WTC11 (cell line): ENCODE data around the gene TRRAP. TPM values are rescaled to one million over a fixed set of nuclear protein-coding genes. Genes with fewer than 3 reads are reported as not detected.

ENCODE experiments used
- ATAC-seq: fragments of 200-7000 bp; cut with Tn5 transposase; 2 replicates; pipeline ENCODE4 v1.10.0; 2021; ENCODE audit warnings: mild to moderate bottlenecking, moderate library complexity
- CTCF ChIA-PET: fragments of 300-600 bp; sonication (Branson Sonifier 250); formaldehyde crosslinking; loops from one replicate; lab custom pipeline; 2021; ENCODE audit warnings: antibody characterized with exemption; lab: Charles Lee
- POLR2A ChIA-PET: fragments of 350-600 bp; sonication (Branson Sonifier 250); formaldehyde crosslinking; loops from one replicate; lab custom pipeline; 2021; ENCODE audit warnings: antibody characterized with exemption; lab: Charles Lee
- DNase-seq: peaks from one replicate; pipeline ENCODE4 v3.0.0; 2021; ENCODE audit warnings: low spot score
- H3K27ac Mint-ChIP-seq: 2 replicates; pipeline ENCODE4 v1.8.0; 2021; ENCODE audit warnings: mixed read lengths
- H3K27me3 Mint-ChIP-seq: 2 replicates; pipeline ENCODE4 v1.8.0; 2021; ENCODE audit warnings: low read depth, mild to moderate bottlenecking, moderate library complexity, mixed read lengths
- H3K36me3 Mint-ChIP-seq: 2 replicates; pipeline ENCODE4 v1.8.0; 2021; ENCODE audit warnings: mixed read lengths
- H3K4me1 Mint-ChIP-seq: 2 replicates; pipeline ENCODE4 v1.8.0; 2022; ENCODE audit warnings: mixed read lengths
- H3K4me3 Mint-ChIP-seq: 2 replicates; pipeline ENCODE4 v1.8.0; 2021; ENCODE audit warnings: mild to moderate bottlenecking, moderate library complexity, mixed read lengths
- H3K9me3 Mint-ChIP-seq: 2 replicates; pipeline ENCODE4 v1.8.0; 2021; ENCODE audit warnings: mixed read lengths
- AR ChIP-seq: fragments of 250-450 bp; sonication (Bioruptor Pico); IDR thresholded peaks from 2 replicates; pipeline ENCODE4 v1.9.0; 2021; ENCODE audit warnings: mild to moderate bottlenecking
- ERG ChIP-seq: fragments of 250-450 bp; sonication (Bioruptor Pico); IDR thresholded peaks from 2 replicates; pipeline ENCODE4 v1.8.0; 2021; ENCODE audit warnings: mild to moderate bottlenecking
- FOXK1 ChIP-seq: sonication (generic); formaldehyde crosslinking; IDR thresholded peaks from 2 replicates; pipeline ENCODE4 v1.8.0; 2022; ENCODE audit warnings: mild to moderate bottlenecking, moderate library complexity, missing genetic modification reagents
- FOXP1 ChIP-seq: sonication (generic); formaldehyde crosslinking; IDR thresholded peaks from 2 replicates; pipeline ENCODE4 v1.8.0; 2022; ENCODE audit warnings: missing genetic modification reagents, mild to moderate bottlenecking, moderate library complexity, borderline replicate concordance
- GTF2I ChIP-seq: fragments of 250-450 bp; sonication (Bioruptor Pico); conservative IDR thresholded peaks from 2 replicates; pipeline ENCODE4 v1.4.0; 2021; ENCODE audit warnings: mild to moderate bottlenecking
- KAT7 ChIP-seq: sonication (generic); formaldehyde crosslinking; IDR thresholded peaks from 2 replicates; pipeline ENCODE4 v1.8.1; 2023; ENCODE audit warnings: missing genetic modification reagents, mild to moderate bottlenecking, borderline replicate concordance
- MXD4 ChIP-seq: fragments of 250-450 bp; sonication (Bioruptor Pico); IDR thresholded peaks from 2 replicates; pipeline ENCODE4 v1.8.0; 2021; ENCODE audit warnings: mild to moderate bottlenecking, moderate library complexity, borderline replicate concordance
- MYBL2 ChIP-seq: sonication (generic); formaldehyde crosslinking; IDR thresholded peaks from 2 replicates; pipeline ENCODE4 v1.8.1; 2023; ENCODE audit warnings: mild to moderate bottlenecking, moderate library complexity, missing genetic modification reagents
- NFYB ChIP-seq: sonication (generic); formaldehyde crosslinking; conservative IDR thresholded peaks from 2 replicates; pipeline ENCODE4 v1.8.0; 2022; ENCODE audit warnings: low read depth, missing genetic modification reagents
- SOX15 ChIP-seq: fragments of 250-450 bp; sonication (Bioruptor Pico); IDR thresholded peaks from 2 replicates; pipeline ENCODE4 v1.9.0; 2021; ENCODE audit warnings: mild to moderate bottlenecking
- TEAD1 ChIP-seq: sonication (generic); formaldehyde crosslinking; IDR thresholded peaks from 2 replicates; pipeline ENCODE4 v1.8.0; 2022; ENCODE audit warnings: mild to moderate bottlenecking, missing genetic modification reagents
- ZNF121 ChIP-seq: sonication (generic); formaldehyde crosslinking; IDR thresholded peaks from 2 replicates; pipeline ENCODE4 v1.8.0; 2023; ENCODE audit warnings: missing genetic modification reagents
- ZNF219 ChIP-seq: sonication (generic); formaldehyde crosslinking; IDR thresholded peaks from 2 replicates; pipeline ENCODE4 v1.8.0; 2023; ENCODE audit warnings: missing genetic modification reagents, mild to moderate bottlenecking, borderline replicate concordance
- ZNF416 ChIP-seq: fragments of 250-450 bp; sonication (Bioruptor Pico); IDR thresholded peaks from 2 replicates; pipeline ENCODE4 v1.9.0; 2021; ENCODE audit warnings: mild to moderate bottlenecking, inconsistent platforms
- ZNF532 ChIP-seq: fragments of 250-450 bp; sonication (Bioruptor Pico); IDR thresholded peaks from 2 replicates; pipeline ENCODE4 v1.9.0; 2021; ENCODE audit warnings: mild to moderate bottlenecking, borderline replicate concordance
- total RNA-seq: library from RNA; stranded (reverse); gene quantifications from 3 replicates; pipeline ENCODE4 v1.2.3, GENCODE V29; 2021
- TF ChIP-seq, protein P1 (sequence below): fragments of 250-450 bp; sonication (Bioruptor Pico); IDR thresholded peaks from 2 replicates; pipeline ENCODE4 v1.9.0; 2021; ENCODE audit warnings: mild to moderate bottlenecking
- TF ChIP-seq, protein P2 (sequence below): fragments of 250-450 bp; sonication (Bioruptor Pico); IDR thresholded peaks from 2 replicates; pipeline ENCODE4 v1.9.0; 2021; ENCODE audit warnings: moderate library complexity, mild to moderate bottlenecking, inconsistent platforms, borderline replicate concordance

TRRAP gene
- total RNA-seq, 1 experiment from 2014 or later, result 46.5 TPM

- DNase-seq (no peak), ATAC-seq (no peak)
- no peaks in the 10 kb centered on the region for H3K27me3 Mint-ChIP-seq
- H3K27ac Mint-ChIP-seq, result no peak overlapping the region
- H3K9me3 Mint-ChIP-seq, result peaks cover 14% of the 10 kb centered on the region
- H3K36me3 Mint-ChIP-seq, result peaks cover 87% of the 10 kb centered on the region
- no peaks in the 10 kb centered on the region for H3K4me1 Mint-ChIP-seq
- TF ChIP-seq MYBL2 (CRISPR knock-in tag), result no peak
- TF ChIP-seq ZNF219 (CRISPR knock-in tag), result no peak
- TF ChIP-seq MXD4 (CRISPR knock-in tag), result no peak
- no peak for TF ChIP-seq GTF2I (CRISPR knock-in tag)
- no peak for TF ChIP-seq TEAD1 (CRISPR knock-in tag)
- no peak overlapping the region for H3K4me3 Mint-ChIP-seq
- ChIA-PET CTCF (interaction anchor here (0.6 to 0.9 kb wide), 2 partner anchors 12 to 158 kb away, joined by 3 to 4 read pairs; no protein-coding TSS in a partner anchor), POLR2A (no interaction called here)
These were observed 31.2 kb downstream of the TRRAP start for GRCh38 chr7:98909487-98909886.

GRCh38 chr7:98910427-98910826, 32.1 kb downstream of the TRRAP start:
- no peaks in the 10 kb centered on the region for H3K4me1 Mint-ChIP-seq
- CTCF ChIA-PET, result interaction anchor here (0.9 kb wide), 1 partner anchor 11 kb away, joined by 3 read pairs; no protein-coding TSS in a partner anchor
- H3K27me3 Mint-ChIP-seq, result no peaks in the 10 kb centered on the region
- no peak overlapping the region for H3K27ac Mint-ChIP-seq
- DNase-seq, result no peak
- H3K36me3 Mint-ChIP-seq, result peaks cover 78% of the 10 kb centered on the region
- H3K9me3 Mint-ChIP-seq, result peaks cover 14% of the 10 kb centered on the region
- TF ChIP-seq, protein P1, sequence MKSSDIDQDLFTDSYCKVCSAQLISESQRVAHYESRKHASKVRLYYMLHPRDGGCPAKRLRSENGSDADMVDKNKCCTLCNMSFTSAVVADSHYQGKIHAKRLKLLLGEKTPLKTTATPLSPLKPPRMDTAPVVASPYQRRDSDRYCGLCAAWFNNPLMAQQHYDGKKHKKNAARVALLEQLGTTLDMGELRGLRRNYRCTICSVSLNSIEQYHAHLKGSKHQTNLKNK (CRISPR knock-in tag), result no peak
- no peak for TF ChIP-seq ZNF121
- no peak for ATAC-seq
- POLR2A ChIA-PET, result no interaction called here
- H3K4me3 Mint-ChIP-seq, result no peak overlapping the region

DNA sequence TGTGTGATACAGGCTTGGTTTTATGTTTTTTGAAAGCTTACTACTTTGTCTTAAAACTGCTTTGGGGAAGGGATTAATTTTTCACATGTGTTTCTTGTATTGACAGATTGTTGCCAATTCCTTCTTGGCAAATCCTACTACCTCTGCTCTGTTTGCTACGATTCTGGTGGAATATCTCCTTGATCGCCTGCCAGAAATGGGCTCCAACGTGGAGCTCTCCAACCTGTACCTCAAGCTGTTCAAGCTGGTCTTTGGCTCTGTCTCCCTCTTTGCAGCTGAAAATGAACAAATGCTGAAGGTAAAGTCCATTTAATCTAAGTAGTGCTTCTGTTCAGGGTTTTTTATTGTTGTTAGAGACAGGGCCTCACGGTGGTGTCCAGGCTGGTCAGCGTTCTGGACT, 33.6 kb downstream of the TRRAP start:
- CTCF ChIA-PET, result no interaction called here
- peaks cover 78% of the 10 kb centered on the region for H3K36me3 Mint-ChIP-seq
- ATAC-seq, result no peak

GRCh38 chr7:98913026-98913425, 34.7 kb downstream of the TRRAP start:
- Mint-ChIP-seq H3K27me3 (no peaks in the 10 kb centered on the region), H3K36me3 (peaks cover 76% of the 10 kb centered on the region), H3K4me1 (no peaks in the 10 kb centered on the region), H3K4me3 (no peak overlapping the region), H3K9me3 (peaks cover 2% of the 10 kb centered on the region), H3K27ac (no peak overlapping the region)
- CTCF ChIA-PET, result no interaction called here
- POLR2A ChIA-PET, result no interaction called here
- DNase-seq (no peak), ATAC-seq (no peak)
- TF ChIP-seq, protein P1 (CRISPR knock-in tag), result no peak
- TF ChIP-seq ERG (CRISPR knock-in tag), result no peak
- TF ChIP-seq, protein P2, sequence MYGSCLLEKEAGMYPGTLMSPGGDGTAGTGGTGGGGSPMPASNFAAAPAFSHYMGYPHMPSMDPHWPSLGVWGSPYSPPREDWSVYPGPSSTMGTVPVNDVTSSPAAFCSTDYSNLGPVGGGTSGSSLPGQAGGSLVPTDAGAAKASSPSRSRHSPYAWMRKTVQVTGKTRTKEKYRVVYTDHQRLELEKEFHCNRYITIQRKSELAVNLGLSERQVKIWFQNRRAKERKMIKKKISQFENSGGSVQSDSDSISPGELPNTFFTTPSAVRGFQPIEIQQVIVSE (CRISPR knock-in tag), result no peak
- no peak for TF ChIP-seq ZNF532 (CRISPR knock-in tag)

More for the DNA sequence above, 33.6 kb downstream of the TRRAP start:
- Mint-ChIP-seq H3K9me3 (peaks cover 10% of the 10 kb centered on the region), H3K4me3 (no peak overlapping the region), H3K4me1 (no peaks in the 10 kb centered on the region), H3K27ac (no peak overlapping the region), H3K27me3 (no peaks in the 10 kb centered on the region)
- TF ChIP-seq KAT7 (CRISPR knock-in tag), result no peak
- TF ChIP-seq FOXP1 (CRISPR knock-in tag), result no peak
- TF ChIP-seq ZNF416 (CRISPR knock-in tag), result no peak
- TF ChIP-seq NFYB, result no peak
- TF ChIP-seq SOX15 (CRISPR knock-in tag), result no peak
- TF ChIP-seq AR, result no peak
- no peak for TF ChIP-seq FOXK1 (CRISPR knock-in tag)
- DNase-seq, result no peak
- POLR2A ChIA-PET, result no interaction called here
